HG03442 (cell line): ENCODE results near the gene GPR150.

Experiments used
- ATAC-seq: cut with Tn5 transposase; IDR thresholded peaks from one replicate; pipeline ENCODE4 v1.9.1; 2021; ENCODE audit warnings: mild to moderate bottlenecking, moderate library complexity; ENCODE audit not compliant: unreplicated experiment

GPR150 gene

GRCh38 chr5:95647886-95648860 is 28.3 kb downstream of the GPR150 start:
- ATAC-seq = no peak

- ATAC-seq = no peak
Observed at GRCh38 chr5:95649274-95649673, 29.4 kb downstream of the GPR150 start.

- ATAC-seq = no peak
Observed at GRCh38 chr5:95649842-95650620, 30.1 kb downstream of the GPR150 start.

GRCh38 chr5:95652849-95653248 is 33.0 kb downstream of the GPR150 start:
- no peak for ATAC-seq

- ATAC-seq = no peak
Observed at GRCh38 chr5:95654196-95654595, 34.3 kb downstream of the GPR150 start.

- no peak for ATAC-seq
Observed at GRCh38 chr5:95655575-95655974, 35.7 kb downstream of the GPR150 start.

GRCh38 chr5:95660060-95660459 is 40.2 kb downstream of the GPR150 start:
- ATAC-seq = no peak

GRCh38 chr5:95662946-95663345 is 43.1 kb downstream of the GPR150 start:
- ATAC-seq = no peak

- no peak for ATAC-seq
Observed at GRCh38 chr5:95664204-95664786, 44.4 kb downstream of the GPR150 start.

- no peak for ATAC-seq
Observed at GRCh38 chr5:95667061-95667618, 47.3 kb downstream of the GPR150 start.

GRCh38 chr5:95667678-95668077 is 47.8 kb downstream of the GPR150 start:
- ATAC-seq = no peak

- no peak for ATAC-seq
Observed at GRCh38 chr5:95668216-95668615, 48.3 kb downstream of the GPR150 start.

- ATAC-seq = no peak
Observed at GRCh38 chr5:95668728-95669127, 48.8 kb downstream of the GPR150 start.

- ATAC-seq = no peak
Observed at GRCh38 chr5:95669540-95669939, 49.7 kb downstream of the GPR150 start.

- no peak for ATAC-seq
Observed at GRCh38 chr5:95669985-95670384, 50.1 kb downstream of the GPR150 start.

GRCh38 chr5:95670568-95670967 is 50.7 kb downstream of the GPR150 start:
- ATAC-seq = no peak
